Heart right ventricle (tissue), 16 donors: ENCODE measurements around the gene TXNRD2. TPM values are rescaled to one million over a fixed set of nuclear protein-coding genes. Genes with fewer than 3 reads are reported as not detected.

Source experiments
- ATAC-seq, 8 donors: fragments of 200-7000 bp; cut with Tn5 transposase; one replicate each; pipeline ENCODE4 v1.9.1; 2020; ENCODE audit warnings: mild to moderate bottlenecking in 8 of 8, moderate library complexity in 8 of 8, moderate number of reproducible peaks in 1 of 8
- DNase-seq, 2 donors: peaks; one replicate each; pipeline ENCODE4 v3.0.0-alpha.2; 2020
- H3K27ac ChIP-seq, 10 donors: fragments of 200-600 bp; sonication (generic) in 2 of 10; one replicate each; pipeline versions ENCODE4 v1.5.0 to v1.8.0; 2020 to 2022; ENCODE audit warnings: mild to moderate bottlenecking in 3 of 10
- H3K27me3 ChIP-seq, 7 donors: fragments of 200-600 bp; one replicate each; pipeline ENCODE4 v1.8.0; 2021 to 2022; ENCODE audit warnings: mild to moderate bottlenecking in 2 of 7
- H3K36me3 ChIP-seq, 9 donors: fragments of 200-600 bp; sonication (generic) in 1 of 9; one replicate each; pipeline versions ENCODE4 v1.5.0 to v1.8.0; 2020 to 2022; ENCODE audit warnings: mild to moderate bottlenecking in 2 of 9
- H3K4me1 ChIP-seq, 9 donors: fragments of 200-600 bp; sonication (generic) in 1 of 9; one replicate each; pipeline versions ENCODE4 v1.5.0 to v1.8.0; 2020 to 2022; ENCODE audit warnings: mild to moderate bottlenecking in 4 of 9
- H3K4me3 ChIP-seq, 10 donors: fragments of 200-600 bp; sonication (generic) in 2 of 10; one replicate each; pipeline versions ENCODE4 v1.5.0 to v1.8.0; 2020 to 2022; ENCODE audit warnings: mild to moderate bottlenecking in 7 of 10, moderate library complexity in 2 of 10
- H3K9me3 ChIP-seq, 11 donors: fragments of 200-600 bp in 10 of 11; sonication (generic) in 2 of 11; one replicate each; pipeline versions ENCODE4 v1.5.0 to v1.8.0; 2013 to 2022; ENCODE audit warnings: mild to moderate bottlenecking in 2 of 11, control low read depth in 1 of 11, moderate library complexity in 1 of 11
- CTCF ChIP-seq, 9 donors: fragments of 200-600 bp; sonication (generic) in 2 of 9; IDR thresholded peaks; one replicate each; pipeline versions ENCODE4 v1.5.0 to v1.8.0; 2021 to 2022; ENCODE audit warnings: antibody characterized with exemption in 9 of 9, mild to moderate bottlenecking in 5 of 9, moderate library complexity in 1 of 9
- WGBS, 2 donors: extraction: QIAGEN DNeasy Blood & Tissue Kit; methylation state at CpG; one replicate each; pipeline ENCODE4 v1.1.7; 2013; ENCODE audit warnings: inconsistent platforms in 1 of 2; 5-methylcytosine and 5-hydroxymethylcytosine counted together
- intact Hi-C, 10 donors: fragments of 100-400 bp; cut with DNase I; formaldehyde crosslinking; loops; one replicate each; pipeline versions ENCODE4 v1.11.1 to v1.14.2; 2022
- polyA plus RNA-seq, 2 donors: library from polyadenylated mRNA; stranded (reverse); fragments of 200-250 nt; gene quantifications; one replicate each; pipeline ENCODE4 v1.2.3, GENCODE V29; 2013
- total RNA-seq, 10 donors: library from RNA; stranded (reverse); fragmentation: NEBNext Ultra II Directional in 3 of 10; extraction: Animal tissue kit (Norgen Biotek cat#: 25700) in 3 of 10; gene quantifications; one replicate each; pipeline versions ENCODE4 v1.2.1 to v1.2.4, GENCODE V29; 2021 to 2023
- donor health status: Arrhythmogenic right ventricular cardiomyopathy.
- donor health status: ischemic (EF 13 %, LVEDD 7.1; RV severe dilation, severe dysfunction).
- donor health status: healthy with polysubstance abuse.
- donor health status: DM: no; HTN: yes; CAD: no.
- donor health status: DM: no; HTN: no; CAD: no.
- donor health status: ischemic (EF 25% LVEDD 6.9; RV normal size, moderate dysfunction).
- donor health status: ischemic (EF 25% LVEDD 5.7; RV mildly dilated, moderate dysfunction).
- donor health status: healthy.
- donor health status: DM: yes; HTN: yes; CAD: no.
- donor health status: Ischemic cardiomyopathy.
- donor health status: ischemic (EF 35%, LVEDD 5.7; RV mildly dilated, moderate dysfunction).
- donor health status: nonischemic (EF 11% LVEDD 7.7; RV severe dilation, severe dysfunction).
- donor health status: DM: yes; HTN: yes; CAD: no.
- donor health status: PGD.
- donor health status: ischemic (EF 29% LVEDD 5.4; RV normal size, mild dysfunction).
- donor health status: nonischemic (EF 23%, LVEDD 6.1; RV moderate dilation, normal function).

Gene TXNRD2
- total and polyA plus RNA-seq, 12 donors, result 25.8 to 103 (median 35.0) TPM

GRCh38 chr22:19898831-19899567, 42.6 kb downstream of the TXNRD2 start:
- H3K36me3 ChIP-seq, result peaks cover 0 to 69% (median 14%) of the 10 kb centered on the region in 9 donors
- H3K27me3 ChIP-seq, result no peaks in the 10 kb centered on the region
- ATAC-seq (no peak), DNase-seq (no peak)
- intact Hi-C loops, result loop anchor here in 1 of 10 donors (10.0 kb wide), 1 partner anchor 54 kb away; no protein-coding TSS in a partner anchor
- H3K4me3 ChIP-seq, result no peak overlapping the region
- H3K27ac ChIP-seq, result no peak overlapping the region
- no peaks in the 10 kb centered on the region for H3K4me1 ChIP-seq
- H3K9me3 ChIP-seq, result no peaks in the 10 kb centered on the region
- no peak for TF ChIP-seq CTCF (IDR thresholded peaks at IDR 0.05)
- WGBS, 2 donors, result 88 to 90% methylated on average over 16 of the region's 16 CpGs

GRCh38 chr22:19898145-19898544, 43.5 kb downstream of the TXNRD2 start:
- intact Hi-C loops, result loop anchor here in 1 of 10 donors (10.0 kb wide), 1 partner anchor 53 kb away; no protein-coding TSS in a partner anchor
- no peak for TF ChIP-seq CTCF (IDR thresholded peaks at IDR 0.05)
- H3K4me3 ChIP-seq, result no peak overlapping the region
- no peak overlapping the region for H3K27ac ChIP-seq
- H3K36me3 ChIP-seq, result peaks cover 0 to 78% (median 16%) of the 10 kb centered on the region in 9 donors
- no peaks in the 10 kb centered on the region for H3K4me1 ChIP-seq
- no peaks in the 10 kb centered on the region for H3K27me3 ChIP-seq
- 97% methylated on average over 7 of the region's 7 CpGs for WGBS, 2 donors
- no peaks in the 10 kb centered on the region for H3K9me3 ChIP-seq
- DNase-seq (no peak), ATAC-seq (peak in 1 of 8 donors; percentile 5)

- DNase-seq (no peak), ATAC-seq (no peak)
- Histone ChIP-seq H3K4me1 (peaks cover 0 to 3% (median 0%) of the 10 kb centered on the region in 9 donors), H3K36me3 (peaks cover 0 to 82% (median 16%) of the 10 kb centered on the region in 9 donors), H3K27ac (no peak overlapping the region), H3K27me3 (no peaks in the 10 kb centered on the region), H3K9me3 (no peaks in the 10 kb centered on the region), H3K4me3 (no peak overlapping the region)
- intact Hi-C loops, result loop anchor here in 1 of 10 donors (10.0 kb wide), 1 partner anchor 53 kb away; no protein-coding TSS in a partner anchor
- WGBS, 2 donors, result 90 to 92% methylated on average over 16 of the region's 16 CpGs
- no peak for TF ChIP-seq CTCF (IDR thresholded peaks at IDR 0.05)
These were observed 43.9 kb downstream of the TXNRD2 start for GRCh38 chr22:19897726-19898125.

GRCh38 chr22:19896665-19897355, 44.8 kb downstream of the TXNRD2 start:
- ATAC-seq (peak in 1 of 8 donors; percentile 30), DNase-seq (no peak)

More at GRCh38 chr22:19896665-19897355, 44.8 kb downstream of the TXNRD2 start:
- Histone ChIP-seq H3K27me3 (no peaks in the 10 kb centered on the region), H3K4me3 (no peak overlapping the region), H3K27ac (no peak overlapping the region), H3K4me1 (peaks cover 0 to 13% (median 8%) of the 10 kb centered on the region in 9 donors), H3K9me3 (no peaks in the 10 kb centered on the region), H3K36me3 (peaks cover 0 to 74% (median 16%) of the 10 kb centered on the region in 9 donors)
- no peak for TF ChIP-seq CTCF (IDR thresholded peaks at IDR 0.05)
- intact Hi-C loops, result loop anchor here in 1 of 10 donors (10.0 kb wide), 1 partner anchor 52 kb away; no protein-coding TSS in a partner anchor
- 86 to 87% methylated on average over 15 of the region's 15 CpGs for WGBS, 2 donors
